IgD-negative memory B cell (primary cell): Measurements from ENCODE around the gene TMEM238L. TPM values are rescaled to one million over a fixed set of nuclear protein-coding genes. Genes with fewer than 3 reads are reported as not detected.

Source experiments
- H3K27ac Mint-ChIP-seq, 3 donors: one replicate each; pipeline ENCODE4 v1.8.0; 2020 to 2022; ENCODE audit warnings: mild to moderate bottlenecking in 3 of 3, mixed read lengths in 3 of 3, moderate library complexity in 1 of 3
- H3K27me3 Mint-ChIP-seq: one replicate; pipeline ENCODE4 v1.8.0; 2021; ENCODE audit warnings: mixed read lengths
- H3K36me3 Mint-ChIP-seq: one replicate; pipeline ENCODE4 v1.8.0; 2020; ENCODE audit warnings: mild to moderate bottlenecking, mixed read lengths
- H3K4me1 Mint-ChIP-seq, 3 donors: one replicate each; pipeline ENCODE4 v1.8.0; 2020 to 2022; ENCODE audit warnings: mixed read lengths in 3 of 3, mild to moderate bottlenecking in 1 of 3
- H3K4me3 Mint-ChIP-seq, 4 donors: one replicate each; pipeline ENCODE4 v1.8.0; 2020 to 2022; ENCODE audit warnings: mild to moderate bottlenecking in 4 of 4, mixed read lengths in 4 of 4, moderate library complexity in 3 of 4
- H3K9me3 Mint-ChIP-seq, 3 donors: one replicate each; pipeline ENCODE4 v1.8.0; 2020 to 2021; ENCODE audit warnings: mixed read lengths in 3 of 3, mild to moderate bottlenecking in 1 of 3
- polyA plus RNA-seq: library from polyadenylated mRNA; unstranded; fragments of 300-500 nt; fragmentation: Illumina TruSeq; gene quantifications from one replicate; pipeline ENCODE4 v1.2.3, GENCODE V29; 2021

Gene TMEM238L
- polyA plus RNA-seq, 1 donor from 2014 or later, result not detected

DNA sequence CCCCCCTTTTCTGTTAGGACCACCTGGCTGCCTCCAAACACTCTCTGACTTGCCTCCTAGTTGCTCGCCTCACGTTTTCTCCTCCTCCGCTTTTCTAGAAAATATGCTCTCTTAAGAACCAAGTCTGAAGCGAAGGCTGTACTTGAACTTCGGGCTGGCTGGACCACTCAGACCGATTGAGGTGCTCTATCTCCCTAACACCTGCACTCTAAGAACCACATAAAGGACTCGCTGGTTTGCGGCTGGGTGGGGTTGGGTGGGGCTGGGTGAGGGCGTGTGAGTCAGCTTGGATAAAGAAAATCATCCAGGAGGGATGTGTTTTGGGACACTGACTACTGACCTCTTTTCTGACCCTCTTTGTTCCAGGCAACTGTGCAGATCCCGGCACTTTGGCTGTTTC is 51.2 kb downstream of the TMEM238L start:
- no peaks in the 10 kb centered on the region for H3K9me3 Mint-ChIP-seq
- peaks cover under 1% of the 10 kb centered on the region for H3K27me3 Mint-ChIP-seq
- H3K27ac Mint-ChIP-seq, result no peak overlapping the region
- H3K4me3 Mint-ChIP-seq, result no peak overlapping the region
- no peaks in the 10 kb centered on the region for H3K4me1 Mint-ChIP-seq
- H3K36me3 Mint-ChIP-seq, result no peaks in the 10 kb centered on the region

DNA sequence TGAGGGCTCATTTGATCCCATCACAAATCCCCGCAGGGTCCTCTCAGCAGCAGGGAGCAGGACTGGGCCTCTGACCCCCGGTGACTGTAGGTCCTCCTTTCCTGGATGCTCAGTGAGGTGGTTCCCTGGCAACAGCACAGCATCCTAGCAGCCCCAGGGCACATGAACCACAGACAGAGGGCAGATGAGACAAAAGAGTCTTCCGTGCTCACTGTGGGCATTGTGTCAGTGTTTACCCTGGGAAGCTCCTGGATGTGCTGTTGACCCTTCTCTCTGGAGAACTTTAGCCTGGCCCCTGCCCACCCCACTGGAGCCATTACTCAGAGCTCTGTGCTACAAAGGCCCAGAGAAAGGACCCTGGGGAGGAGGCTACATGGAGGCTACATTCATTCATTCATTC is 52.3 kb downstream of the TMEM238L start:
- H3K36me3 Mint-ChIP-seq, result no peaks in the 10 kb centered on the region
- H3K4me1 Mint-ChIP-seq, result no peaks in the 10 kb centered on the region
- peaks cover 3% of the 10 kb centered on the region for H3K27me3 Mint-ChIP-seq
- H3K9me3 Mint-ChIP-seq, result no peaks in the 10 kb centered on the region
- no peak overlapping the region for H3K4me3 Mint-ChIP-seq
- no peak overlapping the region for H3K27ac Mint-ChIP-seq

GRCh38 chr17:10750210-10750609 is 53.7 kb downstream of the TMEM238L start:
- H3K36me3 Mint-ChIP-seq, result no peaks in the 10 kb centered on the region
- peaks cover 5% of the 10 kb centered on the region for H3K27me3 Mint-ChIP-seq
- no peaks in the 10 kb centered on the region for H3K4me1 Mint-ChIP-seq
- no peaks in the 10 kb centered on the region for H3K9me3 Mint-ChIP-seq
- no peak overlapping the region for H3K4me3 Mint-ChIP-seq
- H3K27ac Mint-ChIP-seq, result peak overlapping the region in 1 of 3 donors; percentile 51

- peaks cover 7% of the 10 kb centered on the region for H3K27me3 Mint-ChIP-seq
- H3K9me3 Mint-ChIP-seq, result no peaks in the 10 kb centered on the region
- no peaks in the 10 kb centered on the region for H3K36me3 Mint-ChIP-seq
- no peaks in the 10 kb centered on the region for H3K4me1 Mint-ChIP-seq
- H3K27ac Mint-ChIP-seq, result no peak overlapping the region
- no peak overlapping the region for H3K4me3 Mint-ChIP-seq
These were observed 55.2 kb downstream of the TMEM238L start for GRCh38 chr17:10748531-10749181.

GRCh38 chr17:10745231-10745630 is 58.7 kb downstream of the TMEM238L start:
- H3K4me1 Mint-ChIP-seq, result no peaks in the 10 kb centered on the region
- no peak overlapping the region for H3K27ac Mint-ChIP-seq
- H3K9me3 Mint-ChIP-seq, result no peaks in the 10 kb centered on the region
- H3K4me3 Mint-ChIP-seq, result no peak overlapping the region
- no peaks in the 10 kb centered on the region for H3K36me3 Mint-ChIP-seq
- peaks cover 8% of the 10 kb centered on the region for H3K27me3 Mint-ChIP-seq

Other genes starting within 250 kb of the TMEM238L start
- gene MYH3, start 146.8 kb downstream of the TMEM238L start, polyA plus RNA-seq, result 1.6 TPM
- 15.4 TPM for gene SCO1, start 106.6 kb downstream of the TMEM238L start, polyA plus RNA-seq
- 33.2 TPM for gene ADPRM, start 106.5 kb downstream of the TMEM238L start, polyA plus RNA-seq
- gene TMEM220, start 74.1 kb downstream of the TMEM238L start, polyA plus RNA-seq, result 3.6 TPM
- not detected for gene PIRT, start 34.0 kb upstream of the TMEM238L start, polyA plus RNA-seq